K562 (cell line): Measurements from ENCODE around the gene HADHB. TPM values are rescaled to one million over a fixed set of nuclear protein-coding genes. Genes with fewer than 3 reads are reported as not detected.
A peak's percentile ranks its signal among the peaks of the same experiment; 100 is the strongest.

Experiments
- CEBPG ChIP-seq, 3 experiments: fragments of 200-800 bp in 1 of 3; sonication (Bioruptor generic) in 1 of 3; sonication (generic) in 1 of 3; formaldehyde crosslinking in 1 of 3; IDR thresholded peaks in 2 of 3; conservative IDR thresholded peaks in 1 of 3; 2 replicates each; pipeline versions ENCODE4 v1.6.1 to v1.8.0; 2016 to 2022; ENCODE audit warnings: missing compliant biosample characterization in 2 of 3, missing genetic modification characterization in 2 of 3, mild to moderate bottlenecking in 1 of 3, missing genetic modification reagents in 1 of 3
- ELF1 ChIP-seq: fragments of 200-800 bp; sonication (Bioruptor generic); IDR thresholded peaks from 2 replicates; pipeline ENCODE4 v1.6.1; 2016; ENCODE audit warnings: missing genetic modification characterization, missing compliant biosample characterization
- ELF2 ChIP-seq: fragments of 250-450 bp; sonication (Bioruptor Pico); IDR thresholded peaks from 2 replicates; pipeline ENCODE4 v1.5.0; 2021; ENCODE audit warnings: mild to moderate bottlenecking
- MED1 ChIP-seq: sonication (generic); formaldehyde crosslinking; IDR thresholded peaks from 2 replicates; pipeline ENCODE4 v1.8.1; 2023; ENCODE audit warnings: missing genetic modification reagents, borderline replicate concordance
- PRPF4 ChIP-seq: fragments of 200-400 bp; formaldehyde crosslinking; IDR thresholded peaks from one replicate; pipeline ENCODE4 v1.6.1; 2017; ENCODE audit warnings: low read length, low read depth, mild to moderate bottlenecking; ENCODE audit not compliant: insufficient read depth, poor library complexity, severe bottlenecking
- SNIP1 ChIP-seq: fragments of 450-650 bp; IDR thresholded peaks from 2 replicates; pipeline ENCODE4 v1.7.1; 2017; ENCODE audit warnings: low read depth, mild to moderate bottlenecking
- ZNF174 ChIP-seq: fragments of 250-450 bp; sonication (Bioruptor Pico); IDR thresholded peaks from 2 replicates; pipeline ENCODE4 v1.4.0; 2020; ENCODE audit warnings: mild to moderate bottlenecking
- ZNF24 ChIP-seq: fragments of 450-650 bp; IDR thresholded peaks from 2 replicates; pipeline ENCODE4 v1.6.1; 2016
- ZNF589 ChIP-seq: fragments of 200-800 bp; sonication (Bioruptor generic); IDR thresholded peaks from 2 replicates; pipeline ENCODE4 v1.6.1; 2016; ENCODE audit warnings: low read depth, missing genetic modification characterization, missing compliant biosample characterization
- ZNF707 ChIP-seq: fragments of 250-450 bp; sonication (Bioruptor Pico); conservative IDR thresholded peaks from 2 replicates; pipeline ENCODE4 v1.8.0; 2022; ENCODE audit warnings: inconsistent platforms, mild to moderate bottlenecking, moderate library complexity
- polyA plus RNA-seq, 8 experiments: library from polyadenylated mRNA; depleted of rRNA in 4 of 8; stranded (reverse) in 5 of 8; unstranded in 3 of 8; fragments of >200 nt; fragmentation: Nextera tagmentation in 2 of 8; fragmentation: Illumina TruSeq in 1 of 8; extraction: Ambion mirVana in 2 of 8; extraction: Trizol in 1 of 8; gene quantifications; 2 replicates each; pipeline versions ENCODE4 v1.2.1 to v1.2.3, GENCODE V29; 2011 to 2014; ENCODE audit warnings: inconsistent platforms in 1 of 8, missing spikeins in 1 of 8
- total RNA-seq, 7 experiments: library from RNA; depleted of rRNA in 6 of 7; stranded (reverse); fragments of >200 nt in 6 of 7; fragmentation: Illumina TruSeq in 2 of 7; extraction: Trizol in 2 of 7; gene quantifications; 2 replicates each; pipeline versions ENCODE4 v1.2.1 to v1.2.3, GENCODE V29; 2011 to 2021; ENCODE audit warnings: low replicate concordance in 1 of 7
- TF ChIP-seq, protein P1 (sequence below): sonication (generic); formaldehyde crosslinking; IDR thresholded peaks from 2 replicates; pipeline ENCODE4 v1.8.1; 2023; ENCODE audit warnings: mild to moderate bottlenecking, missing genetic modification reagents
- TF ChIP-seq, protein P2 (sequence below), 2 experiments: fragments of 450-650 bp in 1 of 2; sonication (generic) in 1 of 2; formaldehyde crosslinking in 1 of 2; IDR thresholded peaks; 2 replicates each; pipeline versions ENCODE4 v1.7.1 to v1.9.0; 2016 to 2022; ENCODE audit warnings: inconsistent platforms in 1 of 2, mild to moderate bottlenecking in 1 of 2, missing genetic modification reagents in 1 of 2

HADHB gene
- total and polyA plus RNA-seq, 9 of the 15 experiments (the other 6 are each of a cell fraction or from before 2014, with no cell fraction given): 67.3 to 199 (median 100) TPM

GRCh38 chr2:26273501-26273900, 28.8 kb downstream of the HADHB start (continued):
- TF ChIP-seq CEBPG (CRISPR knock-in tag; IDR thresholded peaks at IDR 0.05) (0 out of 2 replicates have a peak, but pooled peaks have one; percentile 28), CEBPG (tag; conservative IDR thresholded peaks at IDR 0.05 in 1 of 2, IDR thresholded peaks at IDR 0.05 in 1 of 2) (no peak), ZNF24 (peak; percentile 62; the same call in 1 of the 2 replicates), ZNF589 (0 out of 2 replicates have a peak, but pooled peaks have one; percentile 20), ELF2 (CRISPR knock-in tag) (no peak), PRPF4 (no peak), SNIP1 (no peak), ELF1 (tag) (peak; percentile 49), MED1 (CRISPR knock-in tag) (no peak), ZNF707 (no peak), ZNF174 (no peak)
- TF ChIP-seq, protein P1, sequence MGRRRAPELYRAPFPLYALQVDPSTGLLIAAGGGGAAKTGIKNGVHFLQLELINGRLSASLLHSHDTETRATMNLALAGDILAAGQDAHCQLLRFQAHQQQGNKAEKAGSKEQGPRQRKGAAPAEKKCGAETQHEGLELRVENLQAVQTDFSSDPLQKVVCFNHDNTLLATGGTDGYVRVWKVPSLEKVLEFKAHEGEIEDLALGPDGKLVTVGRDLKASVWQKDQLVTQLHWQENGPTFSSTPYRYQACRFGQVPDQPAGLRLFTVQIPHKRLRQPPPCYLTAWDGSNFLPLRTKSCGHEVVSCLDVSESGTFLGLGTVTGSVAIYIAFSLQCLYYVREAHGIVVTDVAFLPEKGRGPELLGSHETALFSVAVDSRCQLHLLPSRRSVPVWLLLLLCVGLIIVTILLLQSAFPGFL (CRISPR knock-in tag): no peak
- TF ChIP-seq, protein P2, sequence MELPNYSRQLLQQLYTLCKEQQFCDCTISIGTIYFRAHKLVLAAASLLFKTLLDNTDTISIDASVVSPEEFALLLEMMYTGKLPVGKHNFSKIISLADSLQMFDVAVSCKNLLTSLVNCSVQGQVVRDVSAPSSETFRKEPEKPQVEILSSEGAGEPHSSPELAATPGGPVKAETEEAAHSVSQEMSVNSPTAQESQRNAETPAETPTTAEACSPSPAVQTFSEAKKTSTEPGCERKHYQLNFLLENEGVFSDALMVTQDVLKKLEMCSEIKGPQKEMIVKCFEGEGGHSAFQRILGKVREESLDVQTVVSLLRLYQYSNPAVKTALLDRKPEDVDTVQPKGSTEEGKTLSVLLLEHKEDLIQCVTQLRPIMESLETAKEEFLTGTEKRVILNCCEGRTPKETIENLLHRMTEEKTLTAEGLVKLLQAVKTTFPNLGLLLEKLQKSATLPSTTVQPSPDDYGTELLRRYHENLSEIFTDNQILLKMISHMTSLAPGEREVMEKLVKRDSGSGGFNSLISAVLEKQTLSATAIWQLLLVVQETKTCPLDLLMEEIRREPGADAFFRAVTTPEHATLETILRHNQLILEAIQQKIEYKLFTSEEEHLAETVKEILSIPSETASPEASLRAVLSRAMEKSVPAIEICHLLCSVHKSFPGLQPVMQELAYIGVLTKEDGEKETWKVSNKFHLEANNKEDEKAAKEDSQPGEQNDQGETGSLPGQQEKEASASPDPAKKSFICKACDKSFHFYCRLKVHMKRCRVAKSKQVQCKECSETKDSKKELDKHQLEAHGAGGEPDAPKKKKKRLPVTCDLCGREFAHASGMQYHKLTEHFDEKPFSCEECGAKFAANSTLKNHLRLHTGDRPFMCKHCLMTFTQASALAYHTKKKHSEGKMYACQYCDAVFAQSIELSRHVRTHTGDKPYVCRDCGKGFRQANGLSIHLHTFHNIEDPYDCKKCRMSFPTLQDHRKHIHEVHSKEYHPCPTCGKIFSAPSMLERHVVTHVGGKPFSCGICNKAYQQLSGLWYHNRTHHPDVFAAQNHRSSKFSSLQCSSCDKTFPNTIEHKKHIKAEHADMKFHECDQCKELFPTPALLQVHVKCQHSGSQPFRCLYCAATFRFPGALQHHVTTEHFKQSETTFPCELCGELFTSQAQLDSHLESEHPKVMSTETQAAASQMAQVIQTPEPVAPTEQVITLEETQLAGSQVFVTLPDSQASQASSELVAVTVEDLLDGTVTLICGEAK (IDR thresholded peaks at IDR 0.05): peak; percentile 94
- TF ChIP-seq, protein P2 (CRISPR knock-in tag; IDR thresholded peaks at IDR 0.05): no peak
